IMR-90 (cell line): ENCODE data around the gene MYOF. TPM values are rescaled to one million over a fixed set of nuclear protein-coding genes. Genes with fewer than 3 reads are reported as not detected.

Experiments
- ATAC-seq: fragments of 200-7000 bp; cut with Tn5 transposase; 2 replicates; pipeline ENCODE4 v1.9.1; 2020; ENCODE audit warnings: low read depth, mild to moderate bottlenecking, moderate library complexity
- BruUV-seq: library from RNA; stranded (reverse); fragments of 400-500 nt; replicated peaks from 2 replicates; lab custom pipeline; 2021; lab: Mats Ljungman, UMichigan
- CTCF ChIA-PET: fragments of 300-600 bp; formaldehyde crosslinking; extraction: SDS; loops from one replicate; lab custom pipeline; 2021; ENCODE audit warnings: antibody characterized with exemption; lab: Yijun Ruan, JAX
- POLR2A ChIA-PET: fragments of 300-600 bp; sonication (Branson Sonifier 250); formaldehyde crosslinking; loops from one replicate; lab custom pipeline; 2022; ENCODE audit warnings: antibody characterized with exemption; ENCODE audit not compliant: unreplicated experiment; lab: Charles Lee
- DNase-seq: peaks from one replicate; pipeline ENCODE4 v3.0.0; 2013
- H2AFZ ChIP-seq: replicated peaks from 2 replicates; pipeline ENCODE3; 2013; ENCODE audit warnings: low read length, mild to moderate bottlenecking; ENCODE audit not compliant: poor library complexity
- H2AK5ac ChIP-seq: 2 replicates; pipeline ENCODE4 v1.6.1; 2013; ENCODE audit warnings: low read depth, low read length, inconsistent platforms
- H2AK9ac ChIP-seq: replicated peaks from 2 replicates; pipeline ENCODE3; 2013; ENCODE audit warnings: mild to moderate bottlenecking, low read depth, low read length, moderate library complexity; ENCODE audit not compliant: poor library complexity
- H2BK120ac ChIP-seq: 2 replicates; pipeline ENCODE4 v1.6.1; 2013; ENCODE audit warnings: low read depth, low read length, inconsistent platforms
- H2BK15ac ChIP-seq: 3 replicates; pipeline ENCODE4 v1.6.1; 2013; ENCODE audit warnings: low read depth, low read length, inconsistent platforms
- H2BK20ac ChIP-seq: 2 replicates; pipeline ENCODE4 v1.6.1; 2013; ENCODE audit warnings: low read depth, mild to moderate bottlenecking, inconsistent platforms, low read length, moderate library complexity
- H2BK5ac ChIP-seq: 2 replicates; pipeline ENCODE4 v1.6.1; 2013; ENCODE audit warnings: mild to moderate bottlenecking, low read depth, low read length, inconsistent platforms; ENCODE audit not compliant: poor library complexity, severe bottlenecking
- H3K14ac ChIP-seq: replicated peaks from 2 replicates; pipeline ENCODE4 v1.6.1; 2013; ENCODE audit warnings: low read depth, low read length, inconsistent platforms
- H3K18ac ChIP-seq: 2 replicates; pipeline ENCODE4 v1.6.1; 2013; ENCODE audit warnings: low read depth, low read length, control low read depth
- H3K23ac ChIP-seq: 2 replicates; pipeline ENCODE4 v1.6.1; 2013; ENCODE audit warnings: low read depth, low read length, inconsistent platforms
- H3K27ac ChIP-seq: 2 replicates; pipeline ENCODE4 v1.5.1; 2013; ENCODE audit warnings: mild to moderate bottlenecking, control low read depth, low read length; ENCODE audit not compliant: insufficient read depth
- H3K27me3 ChIP-seq: 2 replicates; pipeline ENCODE4 v1.6.1; 2013; ENCODE audit warnings: low read length; ENCODE audit not compliant: control insufficient read depth, insufficient read depth
- H3K36me3 ChIP-seq: 2 replicates; pipeline ENCODE4 v1.6.1; 2013; ENCODE audit warnings: low read length, mixed read lengths; ENCODE audit not compliant: control insufficient read depth, insufficient read depth
- H3K4ac ChIP-seq: 2 replicates; pipeline ENCODE4 v1.6.1; 2013; ENCODE audit warnings: low read depth, low read length, inconsistent platforms
- H3K4me1 ChIP-seq: 2 replicates; pipeline ENCODE4 v1.6.1; 2013; ENCODE audit warnings: low read length, mixed read lengths; ENCODE audit not compliant: control insufficient read depth, insufficient read depth
- H3K4me2 ChIP-seq: 2 replicates; pipeline ENCODE4 v1.6.1; 2013; ENCODE audit warnings: low read depth, mild to moderate bottlenecking, control low read depth, low read length, moderate library complexity
- H3K4me3 ChIP-seq: 2 replicates; pipeline ENCODE4 v1.5.1; 2013; ENCODE audit warnings: low read depth, mild to moderate bottlenecking, control low read depth, low read length, moderate library complexity; ENCODE audit not compliant: insufficient read depth
- H3K56ac ChIP-seq: 2 replicates; pipeline ENCODE4 v1.6.1; 2013; ENCODE audit warnings: low read length, inconsistent platforms; ENCODE audit not compliant: insufficient read depth; ENCODE audit errors: extremely low read depth
- H3K79me1 ChIP-seq, 2 experiments: 2 replicates each; pipeline ENCODE4 v1.6.1; 2013; ENCODE audit warnings: low read length in 2 of 2, inconsistent platforms in 1 of 2, low read depth in 1 of 2
- H3K9ac ChIP-seq: 2 replicates; pipeline ENCODE4 v1.6.1; 2013; ENCODE audit warnings: low read depth, low read length, control low read depth
- H3K9me1 ChIP-seq: 2 replicates; pipeline ENCODE4 v1.6.1; 2013; ENCODE audit warnings: low read length, inconsistent platforms; ENCODE audit not compliant: insufficient read depth
- H3K9me3 ChIP-seq: 2 replicates; pipeline ENCODE4 v1.6.1; 2013; ENCODE audit warnings: low read length; ENCODE audit not compliant: control insufficient read depth, insufficient read depth
- H4K20me1 ChIP-seq: 2 replicates; pipeline ENCODE4 v1.6.1; 2013; ENCODE audit warnings: low read length, inconsistent platforms; ENCODE audit not compliant: insufficient read depth
- H4K5ac ChIP-seq: 2 replicates; pipeline ENCODE4 v1.6.1; 2013; ENCODE audit warnings: mild to moderate bottlenecking, low read depth, low read length, control low read depth
- H4K8ac ChIP-seq, 2 experiments: 2 replicates each; pipeline ENCODE4 v1.6.1; 2013; ENCODE audit warnings: low read depth in 2 of 2, low read length in 2 of 2, control low read depth in 1 of 2, inconsistent platforms in 1 of 2
- H4K91ac ChIP-seq: 2 replicates; pipeline ENCODE4 v1.6.1; 2013; ENCODE audit warnings: low read depth, low read length, inconsistent platforms; ENCODE audit not compliant: insufficient read depth
- CEBPB ChIP-seq: IDR thresholded peaks from 2 replicates; pipeline ENCODE4 v1.6.1; 2012; ENCODE audit warnings: low read depth, low read length, improper control_type of control experiment
- MAFK ChIP-seq: IDR thresholded peaks from 2 replicates; pipeline ENCODE4 v1.6.1; 2012; ENCODE audit warnings: low read depth, low read length, improper control_type of control experiment
- MAZ ChIP-seq: IDR thresholded peaks from 2 replicates; pipeline ENCODE4 v1.6.1; 2012; ENCODE audit warnings: low read depth, mild to moderate bottlenecking, low read length, improper control_type of control experiment, moderate library complexity, borderline replicate concordance
- NFE2L2 ChIP-seq: fragments of 150-350 bp; IDR thresholded peaks from 2 replicates; pipeline ENCODE4 v1.6.1; 2016; ENCODE audit warnings: low read depth, mild to moderate bottlenecking, low read length
- RFX5 ChIP-seq: IDR thresholded peaks from 2 replicates; pipeline ENCODE4 v1.8.0; 2012; ENCODE audit warnings: low read depth, mild to moderate bottlenecking, low read length, moderate library complexity
- WGBS, 2 experiments: methylation state at CpG; one replicate each; pipeline versions ENCODE4 v1.1.5 to v1.1.7; 2013; ENCODE audit warnings: missing lambda C conversion rate in 2 of 2; ENCODE audit not compliant: insufficient read length in 1 of 2; ENCODE audit errors: extremely low coverage in 2 of 2; 5-methylcytosine and 5-hydroxymethylcytosine counted together
- dilution Hi-C: fragments of 300-500 bp; cut with HindIII; formaldehyde crosslinking; loops from one replicate; pipeline ENCODE4 v1.14.3; 2018; ENCODE audit warnings: low sequenced_read_pairs; ENCODE audit not compliant: unreplicated experiment
- in situ Hi-C: fragments of 300-500 bp; cut with MboI; formaldehyde crosslinking; loops from 3 replicates; pipeline ENCODE4 v1.14.3; 2019; ENCODE audit warnings: low sequenced_read_pairs, inconsistent platforms, mixed read lengths
- intact Hi-C: fragments of 100-400 bp; cut with micrococcal nuclease; formaldehyde crosslinking; loops from 2 replicates; pipeline ENCODE4 v1.10.0; 2022
- polyA plus RNA-seq, 3 experiments: library from polyadenylated mRNA; depleted of rRNA; stranded (reverse); fragments of >200 nt; gene quantifications; 2 replicates each; pipeline ENCODE4 v1.2.3, GENCODE V29; 2012; ENCODE audit warnings: low replicate concordance in 1 of 3
- total RNA-seq: library from RNA; depleted of rRNA; stranded (reverse); fragments of >200 nt; gene quantifications from 2 replicates; pipeline ENCODE4 v1.2.3, GENCODE V29; 2012
- TF ChIP-seq, protein P1 (sequence below): fragments of 150-350 bp; IDR thresholded peaks from 2 replicates; pipeline ENCODE4 v1.6.1; 2017; ENCODE audit warnings: mild to moderate bottlenecking, antibody characterized with exemption, low read length, low read depth

MYOF gene
- total and polyA plus RNA-seq, 2 of the 4 experiments (the other 2 are of a cell fraction), result 221 to 281 TPM

DNA sequence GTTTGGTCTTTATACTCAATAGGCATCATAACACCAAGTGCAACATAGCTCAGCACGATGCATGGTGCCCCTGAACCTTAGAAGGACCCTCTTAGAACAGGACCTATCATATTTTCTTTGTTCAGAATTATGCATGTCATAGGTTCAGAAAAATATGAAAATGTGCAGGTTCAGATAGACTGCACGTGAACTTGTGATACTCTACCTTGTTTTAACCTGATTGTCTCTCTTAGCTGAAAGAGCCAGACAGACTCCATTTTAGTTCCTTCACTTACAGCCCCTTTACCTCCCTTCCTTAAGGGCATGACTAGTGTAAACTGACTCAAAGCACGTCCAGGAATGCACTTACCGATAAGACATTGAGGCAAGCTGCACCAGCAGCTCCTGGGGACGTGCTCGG, 35.1 kb downstream of the MYOF start:
- CTCF ChIA-PET, result no interaction called here
- H4K91ac ChIP-seq, result no peak overlapping the region

More for the DNA sequence above, 35.1 kb downstream of the MYOF start:
- Histone ChIP-seq H3K23ac (0 out of 2 replicates have a peak overlapping the region, but pooled peaks have one; percentile 5), H3K79me1 (peaks cover 38 to 83% of the 10 kb centered on the region in 2 experiments), H2BK120ac (no peak overlapping the region), H3K9ac (no peak overlapping the region), H3K27ac (no peak overlapping the region), H2BK20ac (no peak overlapping the region; the same call in 1 of the 2 replicates), H2AFZ (no peak overlapping the region), H3K4me3 (no peak overlapping the region), H3K56ac (no peak overlapping the region), H3K9me1 (peaks cover 18% of the 10 kb centered on the region), H4K20me1 (peaks cover 10% of the 10 kb centered on the region; the same call in 1 of the 2 replicates), H4K5ac (no peak overlapping the region), H3K18ac (no peak overlapping the region), H3K9me3 (no peaks in the 10 kb centered on the region), H2AK9ac (no peak overlapping the region), H2AK5ac (no peak overlapping the region; the same call in 1 of the 2 replicates), H3K27me3 (no peaks in the 10 kb centered on the region), H3K4me1 (peaks cover 18% of the 10 kb centered on the region), H3K14ac (no peak overlapping the region), H4K8ac (peak overlapping the region in 1 of 2 experiments; percentile 13; a peak in 1 of 4 replicates), H3K4ac (no peak overlapping the region), H3K4me2 (no peak overlapping the region), H2BK5ac (peak overlapping the region; percentile 23), H2BK15ac (no peak overlapping the region), H3K36me3 (peaks cover 35% of the 10 kb centered on the region)
- POLR2A ChIA-PET, result no interaction called here
- in situ Hi-C loops, result no loop called here
- TF ChIP-seq CEBPB (no peak), NFE2L2 (no peak), MAZ (no peak), MAFK (no peak), RFX5 (no peak)
- TF ChIP-seq, protein P1, sequence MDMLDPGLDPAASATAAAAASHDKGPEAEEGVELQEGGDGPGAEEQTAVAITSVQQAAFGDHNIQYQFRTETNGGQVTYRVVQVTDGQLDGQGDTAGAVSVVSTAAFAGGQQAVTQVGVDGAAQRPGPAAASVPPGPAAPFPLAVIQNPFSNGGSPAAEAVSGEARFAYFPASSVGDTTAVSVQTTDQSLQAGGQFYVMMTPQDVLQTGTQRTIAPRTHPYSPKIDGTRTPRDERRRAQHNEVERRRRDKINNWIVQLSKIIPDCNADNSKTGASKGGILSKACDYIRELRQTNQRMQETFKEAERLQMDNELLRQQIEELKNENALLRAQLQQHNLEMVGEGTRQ, result no peak
- 50% methylated on average over 3 of the region's 6 CpGs; no CpG with 5 or more reads in 1 of the 2 experiments for WGBS, 2 experiments
- intact Hi-C loops, result no loop called here
- no TSS peak for BruUV-seq
- DNase-seq, result no peak
- dilution Hi-C loops, result no loop called here
- no peak for ATAC-seq
